GM23248 (cell line): ENCODE data around the gene BAHCC1.

Experiments used
- EZH2 ChIP-seq: fragments of 200-600 bp; sonication (generic); IDR thresholded peaks from 2 replicates; pipeline ENCODE4 v1.6.1; 2018; ENCODE audit warnings: antibody characterized with exemption, mild to moderate bottlenecking; ENCODE audit not compliant: insufficient read depth, poor library complexity, severe bottlenecking
- EZH2phosphoT487 ChIP-seq: fragments of 200-600 bp; sonication (generic); IDR thresholded peaks from 2 replicates; pipeline ENCODE4 v1.6.1; 2018; ENCODE audit warnings: antibody characterized with exemption, moderate library complexity, mild to moderate bottlenecking, low read depth; ENCODE audit not compliant: insufficient read depth

- no peak for TF ChIP-seq EZH2phosphoT487
- no peak for TF ChIP-seq EZH2
Measured at GRCh38 chr17:81386646-81387099, 8.6 kb upstream of the BAHCC1 start.
